Uterine smooth muscle cell (primary cell): ENCODE results near the gene APEH. TPM values are rescaled to one million over a fixed set of nuclear protein-coding genes. Genes with fewer than 3 reads are reported as not detected.

Source experiments
- total RNA-seq: library from RNA; depleted of rRNA; stranded (reverse); fragments of >200 nt; gene quantifications from 2 replicates; pipeline ENCODE4 v1.2.3, GENCODE V29; 2014

The APEH gene
- total RNA-seq: 173 TPM in 2 replicates

GRCh38 chr3:49673715-49674496 is at the start of gene APEH:
Gene APEH, plus strand, starts transcription at chr3:49674351. Its CDS starts 51 bp downstream, at chr3:49674402.

GRCh38 chr3:49689046-49689907 is 15.1 kb downstream of the APEH start, which contains the start of the genes MST1 and RNF123:
Gene MST1, minus strand, starts transcription at chr3:49689474. Its CDS starts 783 bp downstream, at chr3:49688691.
Gene RNF123, plus strand, starts transcription at chr3:49689557. Its CDS starts 1,609 bp downstream, at chr3:49691166.

GRCh38 chr3:49719214-49719884 is 45.2 kb downstream of the APEH start, which contains the start of gene AMIGO3:
Gene AMIGO3, minus strand, starts transcription at chr3:49719684. Its CDS starts 219 bp downstream, at chr3:49719465.

GRCh38 chr3:49723628-49724551 is 49.7 kb downstream of the APEH start, which contains the start of gene GMPPB:
Gene GMPPB, minus strand, starts transcription at chr3:49723951. Its CDS starts 225 bp downstream, at chr3:49723726.

Other genes with a start within 250 kb of the APEH start
- 3.5 and 4.4 TPM in 2 replicates for gene NICN1, start 245.0 kb upstream of the APEH start, total RNA-seq
- gene DAG1, start 204.1 kb upstream of the APEH start, total RNA-seq: 40.0 and 49.7 TPM in 2 replicates
- gene BSN, start 119.9 kb upstream of the APEH start, total RNA-seq: under 0.01 and 0.12 TPM in 2 replicates
- gene MST1, start 15.1 kb downstream of the APEH start, total RNA-seq: 5.4 and 6.2 TPM in 2 replicates
- 24.1 and 33.9 TPM in 2 replicates for gene RNF123, start 15.2 kb downstream of the APEH start, total RNA-seq
- gene AMIGO3, start 45.3 kb downstream of the APEH start, total RNA-seq: 1.1 TPM in 1 of 2 replicates, not detected in the other
- 59.5 and 68.9 TPM in 2 replicates for gene GMPPB, start 49.6 kb downstream of the APEH start, total RNA-seq
- 30.5 and 31.8 TPM in 2 replicates for gene IP6K1, start 112.2 kb downstream of the APEH start, total RNA-seq
- 0.12 TPM in 1 of 2 replicates, not detected in the other for gene CDHR4, start 125.5 kb downstream of the APEH start, total RNA-seq
- gene INKA1, start 128.9 kb downstream of the APEH start, total RNA-seq: 3.7 and 5.4 TPM in 2 replicates
- gene UBA7, start 139.6 kb downstream of the APEH start, total RNA-seq: 32.4 and 52.2 TPM in 2 replicates
- 3.1 and 10.5 TPM in 2 replicates for gene TRAIP, start 182.2 kb downstream of the APEH start, total RNA-seq
- not detected in 2 replicates for gene CAMKV, start 195.6 kb downstream of the APEH start, total RNA-seq
- 0.25 and 0.33 TPM in 2 replicates for gene MST1R, start 229.5 kb downstream of the APEH start, total RNA-seq